ENCODE measurements around the gene AKAP1. TPM values are rescaled to one million over a fixed set of nuclear protein-coding genes. Genes with fewer than 3 reads are reported as not detected.

The AKAP1 gene
- total and polyA plus RNA-seq, 2 of the 8 experiments (the other 6 are each of a cell fraction or from before 2014, with no cell fraction given), result 120 to 156 TPM

GRCh38 chr17:57067162-57067561 is 17.9 kb upstream of the AKAP1 start (continued):
- TF ChIP-seq RFX5 (IDR thresholded peaks at IDR 0.05; ENCODE audit: borderline replicate concordance, low read depth, low read length), result no peak

All from H1 (cell line).